IMR-90 (cell line): Measurements from ENCODE around the gene FYCO1.

Experiments used
- BHLHE40 ChIP-seq: fragments of 150-350 bp; IDR thresholded peaks from 2 replicates; pipeline ENCODE4 v1.6.1; 2016; ENCODE audit warnings: mild to moderate bottlenecking, low read depth, low read length
- CEBPB ChIP-seq: IDR thresholded peaks from 2 replicates; pipeline ENCODE4 v1.6.1; 2012; ENCODE audit warnings: low read depth, low read length, improper control_type of control experiment
- CHD1 ChIP-seq: IDR thresholded peaks from 2 replicates; pipeline ENCODE4 v1.6.1; 2012; ENCODE audit warnings: low read depth, low read length, improper control_type of control experiment
- MAFK ChIP-seq: IDR thresholded peaks from 2 replicates; pipeline ENCODE4 v1.6.1; 2012; ENCODE audit warnings: low read depth, low read length, improper control_type of control experiment
- MXI1 ChIP-seq: IDR thresholded peaks from 2 replicates; pipeline ENCODE4 v1.6.1; 2012; ENCODE audit warnings: low read depth, mild to moderate bottlenecking, low read length, moderate library complexity, borderline replicate concordance
- POLR2A ChIP-seq: IDR thresholded peaks from 2 replicates; pipeline ENCODE4 v1.6.1; 2012; ENCODE audit warnings: mild to moderate bottlenecking, low read depth, low read length
- RAD21 ChIP-seq: IDR thresholded peaks from 2 replicates; pipeline ENCODE4 v1.6.1; 2012; ENCODE audit warnings: low read length, improper control_type of control experiment
- RCOR1 ChIP-seq: IDR thresholded peaks from 2 replicates; pipeline ENCODE4 v1.6.1; 2012; ENCODE audit warnings: mild to moderate bottlenecking, low read length, improper control_type of control experiment; ENCODE audit not compliant: insufficient replicate concordance
- RFX5 ChIP-seq: IDR thresholded peaks from 2 replicates; pipeline ENCODE4 v1.8.0; 2012; ENCODE audit warnings: low read depth, mild to moderate bottlenecking, low read length, moderate library complexity
- TF ChIP-seq, protein P1 (sequence below): conservative IDR thresholded peaks from 2 replicates; pipeline ENCODE4 v1.5.1; 2012; ENCODE audit warnings: mild to moderate bottlenecking, low read depth, low read length, improper control_type of control experiment
- TF ChIP-seq, protein P2 (sequence below): fragments of 150-350 bp; IDR thresholded peaks from 2 replicates; pipeline ENCODE4 v1.6.1; 2016; ENCODE audit warnings: low read depth, mild to moderate bottlenecking, low read length, moderate library complexity, borderline replicate concordance
- TF ChIP-seq, protein P3 (sequence below): fragments of 150-350 bp; IDR thresholded peaks from 2 replicates; pipeline ENCODE4 v1.6.1; 2017; ENCODE audit warnings: mild to moderate bottlenecking, antibody characterized with exemption, low read length, low read depth

DNA sequence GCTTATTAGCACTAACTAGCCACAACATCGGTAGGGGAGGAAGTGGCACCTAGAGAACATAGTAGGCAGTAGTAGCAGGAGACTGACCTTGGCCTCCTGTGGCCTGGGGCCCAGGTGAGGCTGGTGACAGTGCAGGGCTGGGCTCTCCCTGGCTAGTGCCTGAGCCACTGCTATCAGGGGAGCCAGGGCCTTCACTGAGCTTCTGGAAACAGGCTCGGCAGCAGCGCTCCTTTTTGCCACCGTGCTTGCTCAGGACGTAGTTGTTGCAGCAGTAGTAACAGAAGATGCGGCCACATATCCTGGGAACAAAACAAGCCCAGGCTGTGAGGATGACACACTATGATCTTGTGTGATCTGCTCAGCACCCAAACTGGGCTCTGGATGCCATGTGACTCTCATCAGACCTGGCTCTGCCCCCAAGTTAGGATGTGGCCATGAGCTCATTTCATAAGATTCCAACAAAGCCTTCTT is 37.3 kb downstream of the FYCO1 start:
- TF ChIP-seq RFX5 (no peak), MAFK (no peak), POLR2A (no peak), BHLHE40 (no peak), CEBPB (no peak), RCOR1 (no peak), CHD1 (no peak), MXI1 (no peak), RAD21 (no peak)
- TF ChIP-seq, protein P1, sequence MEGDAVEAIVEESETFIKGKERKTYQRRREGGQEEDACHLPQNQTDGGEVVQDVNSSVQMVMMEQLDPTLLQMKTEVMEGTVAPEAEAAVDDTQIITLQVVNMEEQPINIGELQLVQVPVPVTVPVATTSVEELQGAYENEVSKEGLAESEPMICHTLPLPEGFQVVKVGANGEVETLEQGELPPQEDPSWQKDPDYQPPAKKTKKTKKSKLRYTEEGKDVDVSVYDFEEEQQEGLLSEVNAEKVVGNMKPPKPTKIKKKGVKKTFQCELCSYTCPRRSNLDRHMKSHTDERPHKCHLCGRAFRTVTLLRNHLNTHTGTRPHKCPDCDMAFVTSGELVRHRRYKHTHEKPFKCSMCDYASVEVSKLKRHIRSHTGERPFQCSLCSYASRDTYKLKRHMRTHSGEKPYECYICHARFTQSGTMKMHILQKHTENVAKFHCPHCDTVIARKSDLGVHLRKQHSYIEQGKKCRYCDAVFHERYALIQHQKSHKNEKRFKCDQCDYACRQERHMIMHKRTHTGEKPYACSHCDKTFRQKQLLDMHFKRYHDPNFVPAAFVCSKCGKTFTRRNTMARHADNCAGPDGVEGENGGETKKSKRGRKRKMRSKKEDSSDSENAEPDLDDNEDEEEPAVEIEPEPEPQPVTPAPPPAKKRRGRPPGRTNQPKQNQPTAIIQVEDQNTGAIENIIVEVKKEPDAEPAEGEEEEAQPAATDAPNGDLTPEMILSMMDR, result no peak
- TF ChIP-seq, protein P2, sequence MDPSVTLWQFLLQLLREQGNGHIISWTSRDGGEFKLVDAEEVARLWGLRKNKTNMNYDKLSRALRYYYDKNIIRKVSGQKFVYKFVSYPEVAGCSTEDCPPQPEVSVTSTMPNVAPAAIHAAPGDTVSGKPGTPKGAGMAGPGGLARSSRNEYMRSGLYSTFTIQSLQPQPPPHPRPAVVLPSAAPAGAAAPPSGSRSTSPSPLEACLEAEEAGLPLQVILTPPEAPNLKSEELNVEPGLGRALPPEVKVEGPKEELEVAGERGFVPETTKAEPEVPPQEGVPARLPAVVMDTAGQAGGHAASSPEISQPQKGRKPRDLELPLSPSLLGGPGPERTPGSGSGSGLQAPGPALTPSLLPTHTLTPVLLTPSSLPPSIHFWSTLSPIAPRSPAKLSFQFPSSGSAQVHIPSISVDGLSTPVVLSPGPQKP, result no peak
- TF ChIP-seq, protein P3, sequence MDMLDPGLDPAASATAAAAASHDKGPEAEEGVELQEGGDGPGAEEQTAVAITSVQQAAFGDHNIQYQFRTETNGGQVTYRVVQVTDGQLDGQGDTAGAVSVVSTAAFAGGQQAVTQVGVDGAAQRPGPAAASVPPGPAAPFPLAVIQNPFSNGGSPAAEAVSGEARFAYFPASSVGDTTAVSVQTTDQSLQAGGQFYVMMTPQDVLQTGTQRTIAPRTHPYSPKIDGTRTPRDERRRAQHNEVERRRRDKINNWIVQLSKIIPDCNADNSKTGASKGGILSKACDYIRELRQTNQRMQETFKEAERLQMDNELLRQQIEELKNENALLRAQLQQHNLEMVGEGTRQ, result peak; percentile 63
